Activated CD4-positive, alpha-beta T cell treated with anti-CD3 and anti-CD28 coated beads, Interleukin-2, amount 50 U/mL, for 24 hours (primary cell): ENCODE results near the gene PRKN.
"Not testable (repeated sequence)": the region's sequence is repeated elsewhere in the genome, so short reads cannot be mapped to it uniquely, and the experiment has no call there.

Source experiments
- DNase-seq, 2 donors: peaks; one replicate each; pipeline ENCODE4 v3.0.0-alpha.2; 2020; ENCODE audit warnings: low read depth in 1 of 2, low spot score in 1 of 2

Gene PRKN

DNA sequence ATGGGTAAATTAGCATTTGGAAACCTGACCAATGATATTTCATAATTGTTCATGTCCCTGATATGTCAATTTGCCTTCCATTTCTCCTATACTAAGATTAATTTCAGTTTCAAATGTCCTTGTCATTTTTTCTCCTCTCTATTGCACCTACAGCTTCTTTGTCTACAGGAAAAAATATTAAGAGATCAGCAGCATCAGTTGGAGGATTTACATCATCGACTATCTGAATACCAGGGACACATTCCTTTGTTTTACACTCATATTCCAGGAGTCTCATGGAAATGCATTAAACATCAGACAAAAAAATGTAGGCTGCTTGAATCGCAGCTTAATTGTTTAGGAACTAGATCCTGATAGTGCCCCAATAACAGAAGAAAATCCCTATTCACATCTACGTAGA, 188.2 kb downstream of the PRKN start:
- DNase-seq, result no peak

GRCh38 chr6:162538643-162539064, 188.9 kb downstream of the PRKN start:
- no peak for DNase-seq

- DNase-seq, result no peak
Measured at GRCh38 chr6:162533009-162533400, 194.6 kb downstream of the PRKN start.

DNA sequence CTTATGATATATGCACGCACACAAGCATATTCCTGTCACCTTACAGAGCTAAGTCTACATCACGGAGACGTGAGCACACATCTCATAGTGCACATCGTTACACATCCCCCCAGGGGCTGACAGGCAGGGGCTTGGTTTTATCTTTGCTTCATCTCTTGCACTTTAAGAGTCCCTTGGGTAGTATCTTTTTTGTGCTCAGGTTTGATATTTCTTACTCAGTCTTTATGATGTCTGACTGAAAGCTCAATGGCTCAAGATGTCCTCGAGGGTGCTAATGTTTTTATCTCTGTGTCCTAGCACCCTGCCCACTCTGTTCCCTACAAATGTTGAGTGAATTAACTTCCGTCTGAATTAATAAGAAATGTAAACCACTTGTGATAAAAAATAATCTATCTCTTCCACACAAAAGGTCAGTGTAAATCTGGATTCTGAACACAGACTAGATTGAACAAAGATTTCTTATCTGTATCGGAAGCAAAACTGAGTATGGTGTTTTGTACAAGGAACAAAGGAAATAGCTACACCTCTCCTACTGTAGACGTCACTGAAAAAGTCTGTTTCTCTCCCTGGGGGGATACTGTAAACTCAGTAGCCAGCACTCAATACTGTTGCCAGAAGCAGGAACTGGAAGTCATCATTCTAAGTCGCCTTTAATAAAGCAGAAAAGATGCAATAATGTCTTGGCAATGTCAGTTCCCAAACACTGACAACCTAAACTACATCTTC, 195.1 kb downstream of the PRKN start:
- DNase-seq, result no peak

GRCh38 chr6:162531391-162531790, 196.2 kb downstream of the PRKN start:
- DNase-seq, result not testable (repeated sequence)

DNA sequence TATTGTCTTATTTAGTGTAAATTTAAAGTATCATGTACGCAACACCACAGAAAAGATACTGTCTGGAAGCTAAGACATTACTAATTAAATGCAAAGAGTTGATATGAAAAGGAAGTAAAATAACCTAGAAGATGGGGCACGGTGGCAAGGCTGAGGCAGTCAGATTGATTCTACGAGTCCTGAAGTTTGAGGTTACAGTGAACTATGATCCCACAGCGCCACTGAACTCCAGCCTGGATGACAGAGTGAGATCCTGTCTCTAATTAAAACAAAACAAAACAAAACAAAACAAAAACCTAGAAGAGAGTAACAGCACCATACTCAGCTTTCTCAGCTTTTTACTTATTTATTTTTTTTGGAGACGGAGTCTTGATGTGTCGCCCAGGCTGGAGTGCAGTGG, 199.0 kb downstream of the PRKN start:
- DNase-seq, result no peak

GRCh38 chr6:162526960-162527359, 200.6 kb downstream of the PRKN start:
- no peak for DNase-seq

- no peak for DNase-seq
Measured at GRCh38 chr6:162525181-162525580, 202.4 kb downstream of the PRKN start.

- no peak for DNase-seq
Measured at GRCh38 chr6:162512744-162513143, 214.8 kb downstream of the PRKN start.

DNA sequence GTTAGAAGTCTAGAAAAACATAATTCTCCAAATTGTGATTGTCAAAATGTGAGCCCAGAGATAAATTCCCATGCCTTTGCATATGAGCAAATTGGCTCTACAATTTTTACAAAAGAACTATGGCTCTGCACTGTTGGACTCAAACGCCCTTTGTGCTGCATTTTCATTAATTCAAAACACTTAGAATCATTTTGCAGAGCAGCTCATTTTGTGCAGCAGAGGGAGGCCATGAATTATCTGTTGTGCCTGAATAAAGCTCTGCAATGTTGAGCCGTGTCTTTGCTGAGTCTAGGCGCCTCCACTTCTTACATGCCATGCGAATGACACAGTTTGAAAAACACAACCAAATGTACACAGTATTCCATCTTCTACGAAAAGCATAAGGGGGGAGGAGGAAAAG, 230.2 kb downstream of the PRKN start:
- DNase-seq, result no peak

DNA sequence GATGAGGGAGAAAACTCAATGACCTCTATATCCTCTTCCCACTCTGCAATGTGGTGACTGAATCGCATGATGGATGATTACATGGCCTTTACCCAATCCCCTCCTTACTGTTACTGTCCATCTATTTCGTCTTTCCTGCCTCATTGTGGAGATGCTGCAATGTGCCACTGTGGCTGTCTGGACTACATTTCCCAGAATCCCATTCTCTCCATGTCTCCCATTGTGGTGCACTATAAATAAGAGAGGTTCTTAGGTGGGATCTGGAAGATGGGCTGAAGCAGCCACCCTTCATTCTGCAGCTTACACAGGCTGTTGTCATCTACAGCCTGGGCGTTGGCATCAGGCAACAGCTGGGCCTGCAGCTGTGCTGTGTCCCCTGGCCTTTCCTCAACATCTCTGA, 233.6 kb downstream of the PRKN start:
- no peak for DNase-seq

GRCh38 chr6:162491637-162492036, 235.9 kb downstream of the PRKN start:
- DNase-seq, result no peak

- no peak for DNase-seq
Measured at GRCh38 chr6:162489101-162489976, 238.2 kb downstream of the PRKN start.

GRCh38 chr6:162488444-162488843, 239.1 kb downstream of the PRKN start:
- DNase-seq, result no peak

GRCh38 chr6:162485464-162485863, 242.1 kb downstream of the PRKN start:
- DNase-seq, result no peak

DNA sequence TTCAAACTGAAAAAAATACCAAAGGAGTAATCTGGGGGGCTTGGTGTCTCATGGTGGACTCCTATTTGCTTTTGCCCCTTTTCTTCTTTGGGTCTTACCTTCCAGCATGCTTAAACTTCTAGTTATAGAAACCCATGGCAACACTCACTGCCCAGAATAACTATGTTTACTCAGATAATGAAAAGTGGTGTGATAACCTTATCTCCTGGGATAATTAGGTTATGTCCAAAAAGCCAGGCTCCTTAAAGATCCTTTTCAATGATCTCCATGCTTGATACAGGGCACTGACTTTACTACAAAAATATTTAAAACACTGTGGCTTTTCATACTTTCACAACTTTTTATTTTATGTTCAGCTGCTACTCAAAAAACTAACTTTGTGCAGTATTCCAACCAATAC, 245.6 kb downstream of the PRKN start:
- no peak for DNase-seq

DNA sequence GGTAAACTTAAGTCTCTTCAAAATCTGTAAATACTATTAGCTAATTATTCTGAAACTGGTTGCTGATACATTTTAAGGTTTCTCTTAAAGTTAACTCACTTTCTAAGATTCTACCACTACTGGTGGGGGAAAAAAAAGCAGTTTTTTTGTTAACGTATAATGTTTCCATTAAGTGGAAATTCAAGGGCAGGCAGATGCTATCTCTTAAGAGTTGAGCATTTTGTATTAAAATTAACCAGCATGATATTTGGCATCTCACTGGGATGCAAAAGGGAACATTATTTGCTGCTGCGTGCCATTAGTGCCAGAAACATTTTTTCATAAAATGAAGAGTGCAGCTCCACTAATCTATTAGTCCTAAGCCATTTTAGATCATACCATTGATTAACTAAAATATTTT, 246.2 kb downstream of the PRKN start:
- DNase-seq, result no peak

- DNase-seq, result no peak
Measured at GRCh38 chr6:162478192-162478671, 249.3 kb downstream of the PRKN start.

GRCh38 chr6:162474722-162475121, 252.8 kb downstream of the PRKN start:
- no peak for DNase-seq

GRCh38 chr6:162471842-162472241, 255.7 kb downstream of the PRKN start:
- no peak for DNase-seq

GRCh38 chr6:162468326-162468725, 259.2 kb downstream of the PRKN start:
- DNase-seq, result no peak

GRCh38 chr6:162467679-162468078, 259.9 kb downstream of the PRKN start:
- DNase-seq, result no peak
